HL-60/S4 (cell line): ENCODE measurements around the gene BTRC.

Source experiments
- in situ Hi-C: fragments of 300-500 bp; cut with MboI; formaldehyde crosslinking; loops from 2 replicates; pipeline ENCODE4 v1.14.3; 2022; ENCODE audit warnings: low sequenced_read_pairs

The BTRC gene

DNA sequence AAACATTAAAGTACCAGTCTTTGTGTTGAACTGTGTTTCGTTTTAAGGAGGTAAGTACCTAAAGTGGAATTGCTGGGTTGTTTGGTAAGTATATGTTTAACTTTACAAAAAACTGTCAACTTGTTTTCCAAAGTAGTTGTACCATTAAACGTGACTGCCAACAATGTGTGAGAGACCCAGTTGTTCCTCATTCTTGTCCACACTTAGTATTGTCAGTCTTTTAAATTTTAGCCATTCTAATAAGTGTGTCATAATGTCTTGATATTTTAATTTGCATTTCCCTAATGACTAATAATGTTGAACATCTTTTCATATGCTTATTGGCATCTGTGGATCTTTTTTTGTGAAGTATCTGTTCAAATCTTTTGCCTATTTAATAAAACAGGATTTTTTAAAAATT is 159.8 kb downstream of the BTRC start:
- in situ Hi-C loops = no loop called here

DNA sequence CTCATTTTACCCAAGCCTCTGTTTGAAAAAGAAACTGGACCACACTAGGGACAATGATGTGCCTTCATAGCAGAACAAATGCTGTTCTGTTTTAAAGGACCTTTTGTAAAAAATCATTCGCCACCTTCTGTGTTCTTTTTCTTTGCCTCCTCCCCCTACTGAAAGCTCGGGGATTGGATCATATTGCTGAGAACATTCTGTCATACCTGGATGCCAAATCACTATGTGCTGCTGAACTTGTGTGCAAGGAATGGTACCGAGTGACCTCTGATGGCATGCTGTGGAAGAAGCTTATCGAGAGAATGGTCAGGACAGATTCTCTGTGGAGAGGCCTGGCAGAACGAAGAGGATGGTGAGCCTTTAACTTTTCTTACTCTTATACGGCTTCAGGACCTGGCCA is 171.9 kb downstream of the BTRC start:
- in situ Hi-C loops = no loop called here

DNA sequence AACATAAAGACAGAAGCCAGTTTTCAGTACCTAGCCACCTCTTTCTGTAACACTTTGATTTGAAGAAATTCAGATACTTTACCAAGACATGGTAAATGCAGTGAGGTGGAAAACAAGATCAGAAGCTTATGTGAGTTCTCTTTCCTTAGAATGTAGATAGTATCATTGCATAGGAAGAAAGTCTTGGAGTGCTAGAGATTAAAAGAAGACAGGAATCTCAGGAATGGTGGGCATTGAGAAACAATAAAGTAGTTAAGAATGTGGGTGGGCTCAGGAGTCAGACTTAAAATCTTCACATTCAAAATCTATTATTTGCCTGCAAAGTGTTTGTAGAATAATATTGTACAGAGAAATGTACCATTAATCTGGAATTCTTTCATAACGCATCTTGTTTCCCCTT is 175.2 kb downstream of the BTRC start:
- in situ Hi-C loops = no loop called here

DNA sequence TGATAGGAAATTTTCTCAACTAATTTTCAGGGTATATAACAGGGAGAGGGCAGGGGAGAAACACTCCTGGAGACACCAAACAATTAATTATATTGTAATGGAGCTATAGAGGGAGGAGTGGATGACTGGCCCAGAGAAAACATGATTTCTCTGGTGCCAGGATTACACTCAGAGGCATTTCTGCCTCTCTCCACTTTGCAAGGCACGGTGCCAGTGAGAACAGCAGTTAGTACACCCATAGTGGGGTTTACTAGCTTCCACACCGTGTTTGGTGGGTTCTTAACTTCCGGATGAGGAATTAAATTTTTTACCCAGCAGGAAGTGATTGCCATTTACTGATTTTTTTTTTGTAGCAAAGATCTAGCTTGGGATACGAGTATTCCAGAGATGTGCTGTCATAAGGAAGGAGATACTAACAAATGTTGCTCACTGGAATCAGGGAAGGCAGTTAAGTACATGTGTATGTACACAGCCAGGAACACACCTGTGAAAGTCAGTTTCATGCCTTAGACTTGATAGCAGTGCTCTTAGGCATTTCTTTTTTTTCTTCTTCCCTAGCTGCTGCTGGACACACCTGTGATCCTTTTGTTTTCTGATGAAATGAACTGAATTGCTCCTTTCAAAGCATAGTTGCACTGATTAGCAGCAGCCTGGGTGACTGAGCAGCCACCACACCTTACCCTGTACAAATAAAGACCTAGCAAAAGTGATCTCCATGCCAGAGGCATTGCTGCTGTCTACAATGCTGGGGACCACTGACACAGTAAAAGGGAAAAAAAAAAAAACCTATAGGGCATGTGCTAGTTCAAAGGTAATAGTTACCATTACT is 176.0 kb downstream of the BTRC start:
- in situ Hi-C loops = no loop called here

DNA sequence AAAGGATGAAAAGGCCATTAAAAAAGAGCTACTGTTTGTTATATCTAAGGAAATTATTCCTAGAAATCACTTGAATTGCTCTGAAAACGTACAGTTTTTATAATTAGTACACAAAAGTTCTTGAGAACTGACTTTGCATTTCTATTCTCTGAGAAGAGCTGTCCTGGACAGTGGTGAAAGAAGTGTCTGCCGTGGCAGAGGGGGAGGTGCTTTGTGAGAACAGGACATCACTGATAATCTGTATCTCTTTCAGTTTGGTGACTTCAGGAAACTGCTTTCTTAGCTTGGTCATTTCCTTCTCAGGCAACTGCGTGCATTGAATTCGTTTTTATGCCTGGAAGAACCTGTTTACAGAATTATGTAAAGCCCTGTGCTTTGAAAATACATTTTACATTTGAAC is 182.0 kb downstream of the BTRC start:
- in situ Hi-C loops = no loop called here

DNA sequence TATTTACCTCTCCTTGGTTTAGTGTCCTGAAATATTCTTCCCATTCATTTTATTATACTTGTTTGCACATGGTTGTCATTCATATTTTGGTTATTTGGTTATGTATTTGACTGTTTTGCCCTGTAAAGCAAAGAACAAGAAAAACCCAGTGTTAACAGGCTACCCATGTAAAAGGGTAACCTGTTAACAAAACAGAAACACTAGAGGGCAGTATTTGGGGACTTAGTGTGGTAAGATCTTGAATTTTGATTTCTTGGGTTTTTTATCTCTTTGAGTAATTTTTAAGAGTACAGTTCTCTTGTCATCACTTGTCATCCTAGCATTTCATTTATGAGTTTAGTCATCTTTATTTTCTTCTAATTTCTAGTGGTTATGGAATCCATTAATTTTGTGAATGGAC is 182.8 kb downstream of the BTRC start:
- in situ Hi-C loops = no loop called here

DNA sequence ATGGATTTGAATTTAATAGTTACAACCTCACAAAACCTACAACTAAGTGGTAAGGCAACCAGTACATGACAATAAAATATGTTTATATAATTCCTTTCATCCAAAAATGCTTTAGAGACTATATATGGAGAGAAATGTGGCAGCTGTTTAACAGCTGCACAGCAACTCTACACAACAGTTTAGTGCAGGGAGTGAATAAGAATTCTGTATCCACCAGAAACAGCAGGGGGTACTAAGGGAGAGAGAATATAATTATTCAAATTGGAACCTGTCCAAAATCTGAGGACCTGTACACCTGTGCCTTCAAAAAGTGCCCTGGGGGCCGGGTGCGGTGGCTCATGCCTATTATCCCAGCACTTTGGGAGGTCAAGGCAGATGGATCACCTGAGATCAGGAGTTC is 184.5 kb downstream of the BTRC start:
- in situ Hi-C loops = no loop called here

DNA sequence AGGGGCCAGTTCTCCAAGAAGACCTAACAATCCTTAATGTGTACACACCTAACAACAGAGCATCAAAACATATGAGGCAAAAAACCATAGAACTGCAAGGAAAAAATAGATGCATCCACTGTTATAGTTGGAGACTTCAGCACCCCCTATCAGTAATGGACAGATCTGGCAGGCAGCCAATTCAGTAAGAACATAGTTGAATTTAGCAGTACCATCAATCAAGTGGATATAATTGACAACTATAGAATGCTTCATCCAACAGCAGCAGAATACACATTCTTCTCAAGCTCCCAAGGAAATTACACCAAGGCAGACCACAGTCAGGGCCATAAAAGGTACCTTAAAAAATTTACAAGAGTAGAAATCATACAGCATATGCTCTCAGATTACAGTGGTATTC is 191.9 kb downstream of the BTRC start:
- in situ Hi-C loops = no loop called here

DNA sequence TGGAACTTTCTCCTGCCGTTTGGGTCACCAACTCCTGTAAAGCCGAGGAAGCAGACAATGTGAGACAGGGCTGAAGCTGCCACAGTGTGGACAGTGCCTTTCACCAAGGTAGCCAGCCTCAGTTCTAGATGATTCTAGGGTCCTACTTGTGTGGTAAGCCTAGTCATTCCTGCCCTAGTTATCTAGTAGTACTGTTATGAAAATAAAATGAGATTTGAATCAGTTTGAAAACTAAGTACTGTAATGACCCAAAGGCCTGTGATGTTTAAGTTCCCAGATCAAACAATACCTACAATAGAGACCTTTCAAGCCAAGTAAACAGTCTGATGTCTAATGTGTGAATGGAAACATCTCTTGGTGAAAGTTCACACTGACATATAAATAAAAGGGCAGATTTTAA is 197.0 kb downstream of the BTRC start:
- in situ Hi-C loops = loop anchor here (25.0 kb wide), 1 partner anchor 339 kb away; no protein-coding TSS in a partner anchor

DNA sequence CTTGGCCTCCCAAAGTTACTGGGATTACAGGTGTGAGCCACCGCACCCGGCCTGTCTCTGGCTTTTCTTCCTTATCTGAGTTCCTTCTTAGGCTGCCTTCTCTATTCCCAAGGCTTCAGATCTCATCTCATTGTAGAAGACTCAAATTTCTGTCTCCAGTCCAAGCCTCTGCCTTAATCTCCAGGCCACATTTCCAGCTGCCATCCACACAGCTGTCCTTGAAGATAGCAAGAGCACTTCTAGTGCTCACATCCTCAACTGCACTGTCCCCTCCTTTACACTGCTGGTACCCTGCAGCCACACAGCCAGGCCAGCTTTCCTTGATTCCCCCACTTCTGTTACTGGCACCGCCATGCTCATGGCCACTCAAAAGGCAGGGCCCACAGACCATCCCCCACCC is 198.5 kb downstream of the BTRC start:
- in situ Hi-C loops = loop anchor here (25.0 kb wide), 1 partner anchor 340 kb away; no protein-coding TSS in a partner anchor

DNA sequence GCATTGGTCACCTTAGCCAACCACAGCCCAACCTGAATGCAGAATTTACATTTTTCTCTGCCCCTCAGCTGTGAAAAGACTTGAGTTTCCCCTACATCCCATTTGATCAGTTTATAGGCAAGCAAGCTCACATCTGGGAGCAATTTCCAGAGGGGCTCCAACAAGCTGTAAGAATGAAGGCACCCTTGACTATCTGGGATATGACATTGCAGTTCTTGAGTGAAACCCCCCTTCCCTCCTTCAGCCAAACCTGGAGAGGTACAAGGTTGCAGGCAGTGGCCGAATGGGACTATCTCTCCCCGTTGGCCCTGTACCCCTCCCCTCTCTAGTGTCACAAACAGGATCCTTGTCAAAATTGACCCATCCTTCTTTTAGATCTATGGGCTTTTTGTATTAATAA is 203.6 kb downstream of the BTRC start:
- in situ Hi-C loops = loop anchor here (25.0 kb wide), 1 partner anchor 345 kb away; no protein-coding TSS in a partner anchor

DNA sequence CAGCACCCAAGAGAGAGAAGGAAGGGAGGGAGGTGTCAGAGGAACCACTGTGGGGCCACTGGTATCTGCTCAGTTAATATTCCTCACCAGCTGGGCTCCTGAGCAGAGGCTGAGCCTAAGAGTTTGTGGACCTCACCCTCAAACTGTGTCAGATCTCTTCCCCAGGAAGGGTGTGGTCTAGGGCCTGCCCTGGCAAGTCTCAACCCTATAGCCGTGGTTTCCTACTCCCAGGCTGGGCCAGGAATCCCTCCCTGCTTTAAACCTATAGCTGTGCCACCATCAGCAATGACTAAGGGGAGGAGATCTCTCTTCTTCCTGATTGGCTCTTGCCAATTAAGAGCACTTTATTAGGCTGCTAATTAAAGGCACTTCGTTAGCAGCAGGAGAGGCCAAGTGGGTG is 204.2 kb downstream of the BTRC start:
- in situ Hi-C loops = loop anchor here (25.0 kb wide), 1 partner anchor 346 kb away; no protein-coding TSS in a partner anchor

DNA sequence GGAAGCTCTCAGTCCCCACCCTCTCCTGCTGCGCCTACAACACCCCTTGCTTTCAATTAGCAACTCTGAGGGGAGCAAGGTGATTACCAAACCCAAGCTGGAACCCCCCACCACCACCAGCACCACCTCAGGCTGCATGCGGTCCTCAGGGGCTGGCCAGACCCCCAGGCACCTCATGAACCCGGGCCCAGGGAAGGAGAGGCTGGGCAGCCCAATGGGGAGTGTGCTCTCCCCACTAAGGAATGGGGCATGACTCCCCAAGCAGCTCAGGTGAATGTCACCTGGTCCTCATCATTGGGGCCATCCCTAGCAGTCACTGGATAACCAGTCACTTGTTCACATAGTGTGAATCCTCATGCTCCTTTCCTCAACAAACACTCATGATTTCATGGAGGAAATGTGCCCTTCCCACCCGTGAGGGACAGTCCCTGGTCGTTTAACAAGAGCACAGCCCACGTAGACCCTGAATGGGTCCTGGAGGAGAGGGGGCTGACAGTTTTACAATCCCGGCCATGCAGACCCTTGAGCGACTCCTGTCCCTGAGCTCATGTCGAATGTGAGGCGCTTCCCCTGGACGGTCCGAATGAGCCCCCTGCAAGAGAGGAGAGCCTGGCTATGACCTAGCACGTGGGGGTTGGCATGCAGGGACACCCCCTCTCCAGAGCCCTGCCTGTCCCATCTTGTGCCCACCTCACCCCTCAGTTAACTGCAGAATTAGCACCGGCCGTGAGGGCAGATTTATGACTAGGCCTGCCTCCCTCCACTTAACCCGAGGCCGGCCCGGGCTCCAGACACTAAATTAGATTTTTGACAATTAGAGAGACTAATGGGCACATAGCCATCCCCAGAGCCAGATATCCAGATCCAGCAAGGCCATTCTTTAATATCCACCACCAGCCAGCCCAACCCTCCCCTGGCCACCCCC is 205.0 kb downstream of the BTRC start:
- in situ Hi-C loops = loop anchor here (25.0 kb wide), 1 partner anchor 347 kb away; no protein-coding TSS in a partner anchor

DNA sequence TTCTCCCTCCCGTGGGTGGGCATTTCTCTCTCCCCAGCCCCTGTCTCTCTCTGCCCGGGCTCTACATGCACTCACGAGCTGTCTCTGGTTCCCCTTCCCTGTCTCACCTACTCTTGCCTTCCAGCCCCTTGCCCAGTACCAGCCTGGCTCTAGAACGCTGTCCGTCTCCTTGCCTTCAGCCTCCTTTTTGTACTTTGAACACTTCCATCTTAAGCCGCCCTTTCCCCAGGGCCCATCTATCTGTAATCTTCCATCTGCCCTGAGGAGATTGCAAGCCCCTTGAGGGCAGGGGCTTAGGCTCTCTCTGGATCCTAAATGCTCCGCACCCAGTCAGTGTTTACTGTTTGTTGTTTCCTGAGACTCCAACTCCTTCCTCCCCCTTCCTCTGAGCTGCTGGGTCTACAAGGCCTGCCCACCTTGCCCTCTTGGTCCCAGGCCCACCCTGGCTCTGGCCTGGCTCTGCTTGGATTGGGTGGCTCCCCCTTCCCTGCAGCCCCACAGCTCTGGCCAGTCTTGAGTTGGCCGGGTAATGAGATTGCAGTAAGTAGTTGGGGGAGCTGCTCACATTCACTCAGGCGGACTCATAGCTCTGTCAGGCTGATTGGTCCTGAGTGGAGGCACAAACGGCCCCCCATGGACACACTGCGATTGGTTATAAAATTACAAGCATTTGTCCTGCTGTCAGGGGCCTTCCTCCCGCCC is 205.8 kb downstream of the BTRC start:
- in situ Hi-C loops = loop anchor here (25.0 kb wide), 1 partner anchor 347 kb away; no protein-coding TSS in a partner anchor

DNA sequence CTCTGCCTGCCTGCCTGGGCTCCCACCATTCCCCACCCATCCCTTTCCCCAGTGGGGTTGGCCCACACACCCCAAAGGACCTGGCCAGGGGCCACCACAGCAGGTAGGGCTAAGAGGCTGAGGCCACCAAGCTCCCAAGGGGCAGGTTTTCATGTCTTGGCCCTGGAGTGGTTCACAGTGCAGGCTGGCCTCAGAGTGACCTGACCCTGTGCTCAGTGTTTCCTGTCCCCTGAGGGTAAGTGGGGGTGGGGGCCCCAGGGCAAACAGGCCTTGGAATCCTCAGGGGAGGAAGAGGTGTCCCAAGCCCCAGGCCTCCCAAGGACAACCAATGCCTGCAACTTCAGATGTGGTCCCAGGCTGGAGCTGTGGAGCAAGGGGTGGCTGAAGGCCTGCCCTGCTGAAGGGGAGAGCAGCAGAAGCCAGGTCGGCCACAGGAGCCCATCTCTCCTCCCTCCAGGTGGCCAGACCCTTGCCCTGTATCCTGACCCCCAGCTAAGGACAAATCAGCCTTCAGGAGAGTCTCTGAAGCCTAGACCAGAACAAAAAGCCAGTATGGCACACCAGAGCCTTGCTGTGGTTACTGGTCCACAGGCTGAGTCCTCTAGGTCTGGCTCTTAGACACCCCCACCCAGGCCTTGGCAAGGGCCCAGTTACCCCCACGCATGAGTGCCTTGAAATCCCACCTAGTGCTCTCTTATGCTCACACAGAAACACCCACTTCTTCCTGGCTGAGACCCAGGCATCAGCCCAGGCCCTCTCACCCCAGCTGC is 206.5 kb downstream of the BTRC start:
- in situ Hi-C loops = loop anchor here (25.0 kb wide), 1 partner anchor 348 kb away; no protein-coding TSS in a partner anchor

DNA sequence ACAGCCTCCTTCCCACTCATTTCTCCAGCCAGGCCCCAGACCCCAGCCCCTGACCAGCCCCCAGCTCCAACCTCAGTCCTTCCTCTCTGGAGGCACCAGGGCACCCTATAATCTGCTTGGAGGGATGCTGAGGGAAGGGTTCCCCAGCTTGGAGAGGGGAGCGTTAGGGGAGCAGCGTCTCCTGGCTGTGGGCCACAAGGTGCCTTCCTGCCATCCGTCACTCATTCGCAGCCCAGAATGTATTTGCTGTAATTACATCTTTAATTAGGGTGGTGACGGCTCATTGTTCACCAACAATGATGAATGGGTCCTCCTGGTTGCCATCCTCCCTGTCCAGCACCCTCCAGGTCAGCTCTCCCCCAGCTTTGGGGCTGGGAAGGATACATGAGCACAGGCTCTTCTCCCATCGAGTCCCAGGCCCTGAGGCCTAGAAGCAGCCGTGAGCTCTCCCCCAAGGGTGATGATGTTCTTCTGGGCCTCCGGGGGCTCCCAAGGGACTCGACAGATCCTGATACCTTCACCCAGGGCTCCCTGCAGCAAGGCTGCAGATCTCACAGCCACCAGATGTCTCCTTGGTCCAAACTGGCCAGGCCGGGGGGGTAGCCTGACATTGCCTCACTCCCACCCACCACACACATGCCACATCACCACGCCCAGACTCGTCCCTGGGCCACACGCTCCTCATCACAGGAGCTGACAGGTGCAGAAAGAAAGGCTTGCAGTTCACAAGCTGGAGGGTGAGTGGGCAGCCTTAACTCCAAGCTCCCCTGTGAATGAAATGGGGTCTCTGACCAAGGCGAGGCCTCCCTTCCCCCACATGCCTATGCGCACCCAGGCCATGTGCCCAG is 207.3 kb downstream of the BTRC start:
- in situ Hi-C loops = loop anchor here (25.0 kb wide), 1 partner anchor 349 kb away; no protein-coding TSS in a partner anchor

DNA sequence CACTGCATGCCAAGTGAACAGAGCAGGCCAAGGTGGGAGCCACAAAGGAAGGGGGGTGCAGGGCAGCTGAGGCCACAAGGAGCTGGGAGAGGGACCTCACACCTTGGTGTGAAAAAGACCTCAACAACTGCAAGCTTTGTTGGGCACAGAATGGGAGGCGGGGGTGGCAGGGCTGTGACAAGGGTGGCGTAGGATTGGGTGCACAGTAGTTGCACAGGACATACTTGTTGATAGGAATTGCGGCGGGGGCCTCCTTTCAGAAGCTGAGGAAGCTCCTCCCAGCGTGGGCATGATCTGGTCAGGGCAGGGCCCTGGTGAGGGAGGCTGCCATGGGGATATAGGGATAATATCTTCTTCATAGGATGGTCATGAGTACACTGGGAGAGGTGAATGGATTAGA is 208.3 kb downstream of the BTRC start:
- in situ Hi-C loops = loop anchor here (25.0 kb wide), 1 partner anchor 350 kb away; no protein-coding TSS in a partner anchor

DNA sequence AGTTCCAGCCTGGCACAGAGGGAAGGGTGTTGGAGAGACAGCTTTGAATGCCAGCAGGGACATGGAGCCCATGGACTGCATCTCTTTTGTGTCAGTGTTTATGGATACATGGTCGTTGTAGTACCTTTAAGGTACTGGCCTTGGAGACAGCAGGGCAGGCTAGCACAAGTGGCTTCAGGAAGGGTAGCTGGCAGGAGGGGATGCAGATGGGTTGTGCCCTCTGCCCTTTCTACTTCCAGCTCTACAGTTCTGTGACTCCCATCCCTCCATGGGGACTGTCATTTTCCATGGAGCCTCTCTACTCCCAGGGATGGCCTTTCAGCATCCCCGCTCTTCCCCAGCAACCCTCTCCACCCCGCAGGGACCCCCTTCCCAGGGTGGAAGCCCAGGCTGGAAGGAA is 209.0 kb downstream of the BTRC start:
- in situ Hi-C loops = loop anchor here (25.0 kb wide), 1 partner anchor 351 kb away; no protein-coding TSS in a partner anchor

DNA sequence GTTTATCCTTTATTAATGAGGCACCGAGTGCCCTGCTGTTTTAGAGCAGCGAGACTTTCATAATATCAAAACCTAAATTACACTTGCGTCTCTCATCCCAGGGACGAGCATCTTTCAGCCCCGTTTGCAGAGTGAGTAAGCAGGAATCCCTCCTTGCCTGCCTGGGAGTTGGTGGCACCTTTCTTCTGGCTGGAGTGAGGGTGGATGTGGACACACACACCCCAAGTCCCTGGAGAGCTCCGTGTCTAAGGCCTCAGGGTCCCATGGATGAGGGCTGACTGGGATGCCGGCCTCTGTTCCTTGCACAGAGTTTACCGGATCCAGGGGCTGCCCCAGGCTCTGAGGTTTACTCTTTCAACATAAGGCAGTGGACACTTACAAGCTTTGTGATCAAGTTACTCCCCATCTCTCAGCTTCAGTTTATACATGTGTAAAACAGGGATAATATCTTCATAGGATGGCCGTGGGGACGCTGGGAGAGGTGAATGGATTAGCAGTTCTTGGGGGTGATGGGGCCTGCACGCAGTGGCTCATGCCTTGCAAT is 209.6 kb downstream of the BTRC start:
- in situ Hi-C loops = loop anchor here (25.0 kb wide), 1 partner anchor 351 kb away; no protein-coding TSS in a partner anchor
